Bronchial epithelial cell (primary cell): Measurements from ENCODE around the gene FAM98C. TPM values are rescaled to one million over a fixed set of nuclear protein-coding genes. Genes with fewer than 3 reads are reported as not detected.

Experiments
- DNase-seq: peaks from one replicate; pipeline ENCODE4 v3.0.0-alpha.2; 2010; ENCODE audit warnings: low read depth
- FAIRE-seq: peaks from 2 replicates; lab custom pipeline; 2011; peaks lifted over from hg19 to GRCh38; lab: Jason Lieb, UNC
- H3K27me3 ChIP-seq: 2 replicates; pipeline ENCODE4 v1.5.1; 2011; ENCODE audit warnings: low read length; ENCODE audit not compliant: control insufficient read depth, insufficient read depth
- H3K36me3 ChIP-seq: 2 replicates; pipeline ENCODE4 v1.5.1; 2011; ENCODE audit warnings: low read length; ENCODE audit not compliant: control insufficient read depth, insufficient read depth
- H3K4me3 ChIP-seq: 2 replicates; pipeline ENCODE4 v1.5.1; 2011; ENCODE audit warnings: mild to moderate bottlenecking, low read depth, low read length, control low read depth
- CTCF ChIP-seq: IDR thresholded peaks from 2 replicates; pipeline ENCODE4 v1.5.1; 2011; ENCODE audit warnings: mild to moderate bottlenecking, moderate library complexity, low read length, control low read depth, inconsistent platforms; ENCODE audit not compliant: insufficient read depth, severe bottlenecking
- total RNA-seq: library from RNA; depleted of rRNA; stranded (reverse); fragments of >200 nt; gene quantifications from 2 replicates; pipeline ENCODE4 v1.2.1, GENCODE V29; 2014

The FAM98C gene
- total RNA-seq, 1 donor from 2014 or later = 15.0 TPM

GRCh38 chr19:38453596-38453995 lies 50.7 kb downstream of the FAM98C start:
- H3K36me3 ChIP-seq = no peaks in the 10 kb centered on the region
- TF ChIP-seq CTCF = no peak
- H3K4me3 ChIP-seq = no peak overlapping the region
- no peak for FAIRE-seq
- H3K27me3 ChIP-seq = no peaks in the 10 kb centered on the region
- no peak for DNase-seq

- Histone ChIP-seq H3K4me3 (no peak overlapping the region), H3K36me3 (no peaks in the 10 kb centered on the region), H3K27me3 (no peaks in the 10 kb centered on the region)
- no peak for FAIRE-seq
- no peak for TF ChIP-seq CTCF
- peak; percentile 6 for DNase-seq
Measured at GRCh38 chr19:38455031-38455430, 52.1 kb downstream of the FAM98C start.

GRCh38 chr19:38457202-38457601 lies 54.3 kb downstream of the FAM98C start:
- FAIRE-seq (no peak), DNase-seq (no peak)
- TF ChIP-seq CTCF = no peak
- Histone ChIP-seq H3K4me3 (no peak overlapping the region), H3K36me3 (no peaks in the 10 kb centered on the region), H3K27me3 (no peaks in the 10 kb centered on the region)

GRCh38 chr19:38457690-38458405 lies 55.0 kb downstream of the FAM98C start:
- H3K36me3 ChIP-seq = no peaks in the 10 kb centered on the region
- DNase-seq (no peak), FAIRE-seq (no peak)
- no peaks in the 10 kb centered on the region for H3K27me3 ChIP-seq
- no peak for TF ChIP-seq CTCF
- no peak overlapping the region for H3K4me3 ChIP-seq

Other genes starting within 250 kb of the FAM98C start
- 0.13 TPM in 1 of 2 replicates, not detected in the other for gene DPF1, start 178.9 kb upstream of the FAM98C start, total RNA-seq
- 0.38 and 1.6 TPM in 2 replicates for gene PPP1R14A, start 146.7 kb upstream of the FAM98C start, total RNA-seq
- gene SPINT2, start 138.5 kb upstream of the FAM98C start, total RNA-seq = 1,057 and 1,682 TPM in 2 replicates
- gene C19orf33, start 98.8 kb upstream of the FAM98C start, total RNA-seq = 266 and 612 TPM in 2 replicates
- gene YIF1B, start 87.1 kb upstream of the FAM98C start, total RNA-seq = 30.0 and 51.5 TPM in 2 replicates
- 19.0 and 27.8 TPM in 2 replicates for gene KCNK6, start 83.2 kb upstream of the FAM98C start, total RNA-seq
- 3.5 and 5.0 TPM in 2 replicates for gene CATSPERG, start 67.3 kb upstream of the FAM98C start, total RNA-seq
- gene PSMD8, start 28.5 kb upstream of the FAM98C start, total RNA-seq = 209 and 260 TPM in 2 replicates
- under 0.01 and 0.13 TPM in 2 replicates for gene GGN, start 15.1 kb upstream of the FAM98C start, total RNA-seq
- 0.13 and 0.26 TPM in 2 replicates for gene SPRED3, start 14.4 kb upstream of the FAM98C start, total RNA-seq
- not detected in 2 replicates for gene RASGRP4, start 23.1 kb downstream of the FAM98C start, total RNA-seq
- gene RYR1, start 30.6 kb downstream of the FAM98C start, total RNA-seq = 4.5 and 7.4 TPM in 2 replicates
- not detected in 2 replicates for gene MAP4K1, start 214.9 kb downstream of the FAM98C start, total RNA-seq
- 262 and 374 TPM in 2 replicates for gene EIF3K, start 216.1 kb downstream of the FAM98C start, total RNA-seq
- 130 and 135 TPM in 2 replicates for gene ACTN4, start 244.6 kb downstream of the FAM98C start, total RNA-seq